ENCODE data around the gene CEP41.

DNA sequence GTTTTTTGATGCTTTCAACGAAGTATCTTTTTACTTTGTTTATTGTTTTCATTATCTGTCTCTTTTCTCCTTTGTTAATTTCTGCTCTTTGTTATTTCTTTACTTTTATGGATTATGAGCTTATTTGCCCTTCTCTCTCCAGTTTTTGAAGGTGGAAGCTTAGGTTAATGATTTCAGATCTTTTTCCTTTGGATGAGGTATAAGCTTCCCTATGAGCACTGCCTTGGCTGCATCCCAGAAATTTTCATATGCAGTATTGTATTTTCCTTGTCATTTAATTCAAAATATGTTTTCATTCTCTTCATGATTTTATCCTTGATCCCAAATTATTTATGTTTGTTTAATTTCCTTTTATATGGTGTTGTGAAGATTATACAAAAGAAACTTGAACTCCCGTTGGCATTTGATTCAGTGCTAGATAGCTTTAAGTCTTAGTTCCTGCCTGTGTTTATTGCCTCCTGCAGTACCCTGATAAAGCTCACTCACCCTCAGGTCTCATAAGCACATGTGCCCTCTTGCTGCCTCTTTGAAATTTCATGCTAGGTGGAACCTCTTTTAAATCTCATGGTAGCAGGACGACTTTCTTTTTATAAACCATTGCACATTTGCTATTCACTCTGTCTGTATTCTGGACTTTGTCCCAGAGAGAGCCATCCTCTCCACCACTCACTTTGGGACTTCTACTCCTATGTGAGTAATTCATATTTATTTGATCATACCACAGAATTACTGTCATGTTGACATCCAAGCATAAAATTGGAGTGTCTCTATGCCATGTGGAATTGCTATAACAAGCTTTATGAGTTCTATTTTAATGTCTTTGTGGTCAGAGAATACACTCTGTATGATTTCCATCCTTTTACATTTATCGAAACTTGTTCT lies 23.0 kb upstream of the CEP41 start:
- TF ChIP-seq, protein P1, sequence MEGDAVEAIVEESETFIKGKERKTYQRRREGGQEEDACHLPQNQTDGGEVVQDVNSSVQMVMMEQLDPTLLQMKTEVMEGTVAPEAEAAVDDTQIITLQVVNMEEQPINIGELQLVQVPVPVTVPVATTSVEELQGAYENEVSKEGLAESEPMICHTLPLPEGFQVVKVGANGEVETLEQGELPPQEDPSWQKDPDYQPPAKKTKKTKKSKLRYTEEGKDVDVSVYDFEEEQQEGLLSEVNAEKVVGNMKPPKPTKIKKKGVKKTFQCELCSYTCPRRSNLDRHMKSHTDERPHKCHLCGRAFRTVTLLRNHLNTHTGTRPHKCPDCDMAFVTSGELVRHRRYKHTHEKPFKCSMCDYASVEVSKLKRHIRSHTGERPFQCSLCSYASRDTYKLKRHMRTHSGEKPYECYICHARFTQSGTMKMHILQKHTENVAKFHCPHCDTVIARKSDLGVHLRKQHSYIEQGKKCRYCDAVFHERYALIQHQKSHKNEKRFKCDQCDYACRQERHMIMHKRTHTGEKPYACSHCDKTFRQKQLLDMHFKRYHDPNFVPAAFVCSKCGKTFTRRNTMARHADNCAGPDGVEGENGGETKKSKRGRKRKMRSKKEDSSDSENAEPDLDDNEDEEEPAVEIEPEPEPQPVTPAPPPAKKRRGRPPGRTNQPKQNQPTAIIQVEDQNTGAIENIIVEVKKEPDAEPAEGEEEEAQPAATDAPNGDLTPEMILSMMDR (IDR thresholded peaks at IDR 0.05), result no peak
- TF ChIP-seq POLR2A (IDR thresholded peaks at IDR 0.05), result no peak
- no peak for TF ChIP-seq POLR2AphosphoS5 (IDR thresholded peaks at IDR 0.05; ENCODE audit: insufficient read depth in 1 of 2, low read depth in 1 of 2)

Measured in vagina (tissue), 2 donors.